AG04450 (cell line): ENCODE results near the gene PKD1. TPM values are rescaled to one million over a fixed set of nuclear protein-coding genes. Genes with fewer than 3 reads are reported as not detected.

ENCODE experiments used
- CTCF ChIA-PET: fragments of 300-600, 350-600 bp; formaldehyde crosslinking; extraction: SDS; loops from one replicate; lab custom pipeline; 2022; ENCODE audit warnings: antibody characterized with exemption, inconsistent platforms; lab: Charles Lee
- POLR2A ChIA-PET: fragments of 350-600 bp; formaldehyde crosslinking; extraction: SDS; loops from one replicate; lab custom pipeline; 2021; ENCODE audit warnings: antibody characterized with exemption, inconsistent platforms; lab: Yijun Ruan, JAX
- DNase-seq: peaks from one replicate; pipeline ENCODE4 v3.0.0-alpha.2; 2011; ENCODE audit warnings: low read depth, low spot score
- H3K27ac ChIP-seq: one replicate; pipeline ENCODE4 v1.5.1; 2012; ENCODE audit warnings: low read depth, low read length, control low read depth
- H3K27me3 ChIP-seq: one replicate; pipeline ENCODE4 v1.6.0; 2012; ENCODE audit warnings: low read length; ENCODE audit not compliant: control insufficient read depth, insufficient read depth
- H3K4me3 ChIP-seq: 2 replicates; pipeline ENCODE4 v1.5.1; 2011; ENCODE audit warnings: mild to moderate bottlenecking, low read depth, low read length, control low read depth
- H3K9me3 ChIP-seq: 2 replicates; pipeline ENCODE4 v1.5.1; 2012; ENCODE audit warnings: low read length; ENCODE audit not compliant: control insufficient read depth, insufficient read depth
- CTCF ChIP-seq: IDR thresholded peaks from 2 replicates; pipeline ENCODE4 v1.5.1; 2011; ENCODE audit warnings: low read depth, low read length, control low read depth, inconsistent platforms
- polyA plus RNA-seq: library from polyadenylated mRNA; depleted of rRNA; stranded (reverse); fragments of >200 nt; gene quantifications from 2 replicates; pipeline ENCODE4 v1.2.3, GENCODE V29; 2011

Gene PKD1
- polyA plus RNA-seq, 1 experiment: 16.1 TPM

- POLR2A ChIA-PET: interaction anchor here (3.2 kb wide), 1 partner anchor 11 kb away, joined by 15 read pairs; the partner anchor contains the start of gene TRAF7
- no peak overlapping the region for H3K4me3 ChIP-seq
- H3K9me3 ChIP-seq: peaks cover 14% of the 10 kb centered on the region
- CTCF ChIA-PET: interaction anchor here (0.7 kb wide), 1 partner anchor 11 kb away, joined by 7 read pairs; the partner anchor contains the start of gene TRAF7
- no peak overlapping the region for H3K27ac ChIP-seq
- TF ChIP-seq CTCF: no peak
- H3K27me3 ChIP-seq: no peaks in the 10 kb centered on the region
- no peak for DNase-seq
Observed at GRCh38 chr16:2166263-2167067, 30.8 kb upstream of the PKD1 start.

GRCh38 chr16:2165861-2166260 lies 30.2 kb upstream of the PKD1 start:
- TF ChIP-seq CTCF: no peak
- CTCF ChIA-PET: no interaction called here
- POLR2A ChIA-PET: interaction anchor here (3.2 kb wide), 1 partner anchor 11 kb away, joined by 15 read pairs; the partner anchor contains the start of gene TRAF7

GRCh38 chr16:2163211-2163881 lies 27.6 kb upstream of the PKD1 start:
- no peak for DNase-seq
- Histone ChIP-seq H3K27ac (no peak overlapping the region), H3K9me3 (peaks cover 14% of the 10 kb centered on the region), H3K4me3 (no peak overlapping the region), H3K27me3 (no peaks in the 10 kb centered on the region)
- TF ChIP-seq CTCF: no peak
- ChIA-PET POLR2A (interaction anchor here (0.6 to 1.3 kb wide), 2 partner anchors 8 to 235 kb away, joined by 5 to 8 read pairs; partner anchors contain the start of gene TRAF7), CTCF (no interaction called here)

More at GRCh38 chr16:2165861-2166260, 30.2 kb upstream of the PKD1 start:
- no peaks in the 10 kb centered on the region for H3K27me3 ChIP-seq
- no peak for DNase-seq
- peaks cover 14% of the 10 kb centered on the region for H3K9me3 ChIP-seq
- H3K4me3 ChIP-seq: no peak overlapping the region
- H3K27ac ChIP-seq: no peak overlapping the region

- CTCF ChIA-PET: no interaction called here
- Histone ChIP-seq H3K4me3 (no peak overlapping the region), H3K27ac (no peak overlapping the region), H3K27me3 (no peaks in the 10 kb centered on the region), H3K9me3 (peaks cover 14% of the 10 kb centered on the region)
- DNase-seq: no peak
- TF ChIP-seq CTCF: no peak
- POLR2A ChIA-PET: interaction anchor here (0.7 kb wide), 1 partner anchor 87 kb away, joined by 3 read pairs; no protein-coding TSS in a partner anchor
Observed at GRCh38 chr16:2162676-2163118, 27.0 kb upstream of the PKD1 start.
